Upper lobe of right lung (tissue), 1 donor: ENCODE measurements around the gene GPSM1. TPM values are rescaled to one million over a fixed set of nuclear protein-coding genes. Genes with fewer than 3 reads are reported as not detected.

Source experiments
- ATAC-seq: fragments of 200-7000 bp; cut with Tn5 transposase; one replicate; pipeline ENCODE4 v1.9.1; 2020; ENCODE audit warnings: mild to moderate bottlenecking, moderate library complexity
- DNase-seq: peaks from one replicate; pipeline ENCODE4 v3.0.0-alpha.2; 2020
- H3K27ac ChIP-seq: fragments of 200-600 bp; one replicate; pipeline ENCODE4 v1.8.0; 2022
- H3K27me3 ChIP-seq: fragments of 200-600 bp; one replicate; pipeline ENCODE4 v1.8.0; 2022; ENCODE audit warnings: mild to moderate bottlenecking
- H3K36me3 ChIP-seq: fragments of 200-600 bp; one replicate; pipeline ENCODE4 v1.8.0; 2022
- H3K4me1 ChIP-seq: fragments of 200-600 bp; one replicate; pipeline ENCODE4 v1.8.0; 2022
- H3K4me3 ChIP-seq: fragments of 200-600 bp; one replicate; pipeline ENCODE4 v1.8.0; 2022; ENCODE audit warnings: mild to moderate bottlenecking
- H3K9me3 ChIP-seq: fragments of 200-600 bp; one replicate; pipeline ENCODE4 v1.8.0; 2022
- intact Hi-C: fragments of 100-400 bp; cut with DNase I; formaldehyde crosslinking; loops from one replicate; pipeline ENCODE4 v1.11.0; 2022
- total RNA-seq: library from RNA; stranded (reverse); fragmentation: NEBNext Ultra II Directional; extraction: Animal tissue kit (Norgen Biotek cat#: 25700); gene quantifications from one replicate; pipeline ENCODE4 v1.2.1, GENCODE V29; 2021
- TF ChIP-seq, protein P1 (sequence below): fragments of 200-600 bp; IDR thresholded peaks from one replicate; pipeline ENCODE4 v1.8.0; 2022; ENCODE audit warnings: antibody characterized with exemption
- donor health status: DM: no; HTN: yes; CAD: no; lungs with severe emphysema.

GPSM1 gene
- total RNA-seq, 1 donor from 2014 or later = 27.3 TPM

DNA sequence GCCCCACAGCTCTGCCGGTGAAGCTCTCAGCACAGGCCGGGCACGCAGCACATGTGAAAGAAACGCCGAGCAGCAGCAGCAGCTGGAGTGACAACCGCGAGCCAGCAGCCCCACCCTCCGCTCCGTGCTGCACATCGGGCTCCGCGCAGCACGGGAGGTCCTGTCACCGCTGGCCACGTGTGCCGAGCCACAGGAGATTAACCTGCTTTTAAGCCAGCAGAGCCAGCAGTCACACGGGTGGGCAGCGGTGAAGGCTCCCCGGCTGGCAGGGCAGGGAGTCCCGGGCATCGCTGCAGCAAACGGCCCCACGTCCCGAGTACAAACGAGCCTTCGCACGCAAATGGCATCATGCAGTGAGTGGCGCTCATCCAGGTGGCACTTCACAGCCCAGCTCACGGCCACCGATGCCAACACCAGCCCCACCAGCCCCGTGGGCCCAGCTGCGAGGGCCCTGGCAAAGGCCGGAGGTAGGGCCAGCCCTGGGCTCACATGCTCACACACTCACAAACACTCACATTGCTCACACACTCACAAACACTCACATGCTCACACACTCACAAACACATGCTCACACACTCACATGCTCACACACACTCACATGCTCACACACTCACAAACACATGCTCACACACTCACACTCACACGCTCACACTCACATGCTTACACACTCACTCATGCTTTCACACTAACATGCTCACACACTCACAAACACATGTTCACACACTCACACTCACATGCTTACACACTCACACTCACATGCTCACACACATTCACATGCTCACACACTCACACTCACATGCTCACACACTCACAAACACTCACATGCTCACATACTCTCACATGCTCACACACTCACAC, 34.5 kb upstream of the GPSM1 start:
- Histone ChIP-seq H3K27me3 (peaks cover 5% of the 10 kb centered on the region), H3K36me3 (no peaks in the 10 kb centered on the region), H3K4me1 (no peaks in the 10 kb centered on the region), H3K4me3 (no peak overlapping the region), H3K9me3 (no peaks in the 10 kb centered on the region), H3K27ac (no peak overlapping the region)
- ATAC-seq = no peak
- DNase-seq = no peak
- TF ChIP-seq, protein P1, sequence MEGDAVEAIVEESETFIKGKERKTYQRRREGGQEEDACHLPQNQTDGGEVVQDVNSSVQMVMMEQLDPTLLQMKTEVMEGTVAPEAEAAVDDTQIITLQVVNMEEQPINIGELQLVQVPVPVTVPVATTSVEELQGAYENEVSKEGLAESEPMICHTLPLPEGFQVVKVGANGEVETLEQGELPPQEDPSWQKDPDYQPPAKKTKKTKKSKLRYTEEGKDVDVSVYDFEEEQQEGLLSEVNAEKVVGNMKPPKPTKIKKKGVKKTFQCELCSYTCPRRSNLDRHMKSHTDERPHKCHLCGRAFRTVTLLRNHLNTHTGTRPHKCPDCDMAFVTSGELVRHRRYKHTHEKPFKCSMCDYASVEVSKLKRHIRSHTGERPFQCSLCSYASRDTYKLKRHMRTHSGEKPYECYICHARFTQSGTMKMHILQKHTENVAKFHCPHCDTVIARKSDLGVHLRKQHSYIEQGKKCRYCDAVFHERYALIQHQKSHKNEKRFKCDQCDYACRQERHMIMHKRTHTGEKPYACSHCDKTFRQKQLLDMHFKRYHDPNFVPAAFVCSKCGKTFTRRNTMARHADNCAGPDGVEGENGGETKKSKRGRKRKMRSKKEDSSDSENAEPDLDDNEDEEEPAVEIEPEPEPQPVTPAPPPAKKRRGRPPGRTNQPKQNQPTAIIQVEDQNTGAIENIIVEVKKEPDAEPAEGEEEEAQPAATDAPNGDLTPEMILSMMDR = no peak
- intact Hi-C loops = no loop called here

DNA sequence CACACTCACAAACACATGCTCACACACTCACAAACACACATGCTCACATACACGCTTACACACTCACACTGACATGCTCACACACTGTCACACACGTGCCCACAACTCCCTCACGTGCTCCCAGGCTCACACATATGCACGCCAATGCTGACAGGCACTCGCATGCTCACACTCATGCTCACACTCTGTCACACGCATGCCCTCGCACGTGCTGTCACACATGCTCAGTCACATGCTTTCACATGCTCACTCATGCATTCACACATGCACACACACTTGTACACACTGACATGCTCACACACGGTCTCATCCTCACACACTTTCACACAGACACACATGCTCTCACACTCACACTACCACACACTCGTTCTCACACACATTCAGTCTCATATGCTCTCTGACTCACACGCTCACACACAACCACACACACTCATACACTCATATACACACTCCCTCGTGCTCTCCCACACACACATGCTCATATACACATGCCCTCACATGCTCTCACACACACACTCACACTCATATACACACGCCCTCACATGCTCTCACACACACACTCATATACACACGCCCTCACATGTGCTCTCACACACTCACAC, 33.8 kb upstream of the GPSM1 start:
- Histone ChIP-seq H3K36me3 (no peaks in the 10 kb centered on the region), H3K27me3 (no peaks in the 10 kb centered on the region), H3K4me3 (no peak overlapping the region), H3K4me1 (no peaks in the 10 kb centered on the region), H3K9me3 (no peaks in the 10 kb centered on the region), H3K27ac (no peak overlapping the region)
- ATAC-seq = no peak
- TF ChIP-seq, protein P1 = no peak
- intact Hi-C loops = no loop called here
- no peak for DNase-seq

- H3K36me3 ChIP-seq = no peaks in the 10 kb centered on the region
- ATAC-seq = no peak
- TF ChIP-seq, protein P1 = no peak
- no peak overlapping the region for H3K27ac ChIP-seq
- intact Hi-C loops = no loop called here
- H3K9me3 ChIP-seq = no peaks in the 10 kb centered on the region
- no peaks in the 10 kb centered on the region for H3K4me1 ChIP-seq
- no peaks in the 10 kb centered on the region for H3K27me3 ChIP-seq
- no peak for DNase-seq
- no peak overlapping the region for H3K4me3 ChIP-seq
Observed at GRCh38 chr9:136294437-136294836, 32.9 kb upstream of the GPSM1 start.

- Histone ChIP-seq H3K4me3 (no peak overlapping the region), H3K9me3 (no peaks in the 10 kb centered on the region), H3K4me1 (no peaks in the 10 kb centered on the region), H3K27me3 (no peaks in the 10 kb centered on the region), H3K36me3 (no peaks in the 10 kb centered on the region), H3K27ac (no peak overlapping the region)
- DNase-seq (no peak), ATAC-seq (no peak)
- intact Hi-C loops = no loop called here
- TF ChIP-seq, protein P1 = no peak
Observed at GRCh38 chr9:136295055-136295454, 32.3 kb upstream of the GPSM1 start.

- TF ChIP-seq, protein P1 = no peak
- H3K4me1 ChIP-seq = no peaks in the 10 kb centered on the region
- intact Hi-C loops = no loop called here
- no peaks in the 10 kb centered on the region for H3K36me3 ChIP-seq
- H3K27ac ChIP-seq = no peak overlapping the region
- H3K4me3 ChIP-seq = no peak overlapping the region
- ATAC-seq (no peak), DNase-seq (no peak)
- no peaks in the 10 kb centered on the region for H3K27me3 ChIP-seq
- H3K9me3 ChIP-seq = no peaks in the 10 kb centered on the region
Observed at GRCh38 chr9:136295542-136296433, 31.6 kb upstream of the GPSM1 start.
